ENCODE results near the gene CHAC1.

DNA sequence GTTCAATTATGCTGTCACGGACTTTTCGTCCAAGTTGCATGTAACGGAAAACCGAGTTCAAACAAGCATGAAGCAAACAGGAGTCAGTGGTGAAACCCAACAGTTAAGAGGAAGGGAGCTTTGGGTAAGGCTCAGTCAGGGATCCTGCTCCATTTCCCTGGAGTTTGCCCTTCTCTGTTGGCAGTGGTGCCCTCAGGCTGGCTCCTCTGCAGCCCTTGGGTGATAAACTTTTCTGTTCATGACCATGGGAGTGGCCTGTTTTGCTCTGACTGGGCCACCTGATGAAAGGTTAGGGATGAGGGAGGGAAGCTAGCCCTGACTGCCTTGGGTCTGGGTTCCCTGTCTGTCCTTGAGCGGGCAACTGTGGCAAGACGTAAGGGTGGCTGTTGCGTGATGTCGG is 16.1 kb downstream of the CHAC1 start:
- TF ChIP-seq CBX5 (CRISPR knock-in tag; IDR thresholded peaks at IDR 0.05; ENCODE audit: borderline replicate concordance) (no peak), MAFK (conservative IDR thresholded peaks at IDR 0.05 in 1 of 2, IDR thresholded peaks at IDR 0.05 in 1 of 2; ENCODE audit: low read length in 2 of 2) (no peak), RFX5 (IDR thresholded peaks at IDR 0.05; ENCODE audit: low read depth, low read length) (no peak), CAMTA2 (CRISPR knock-in tag; IDR thresholded peaks at IDR 0.05; ENCODE audit: borderline replicate concordance) (no peak), HDAC6 (IDR thresholded peaks at IDR 0.05; ENCODE audit: low read depth, low read length) (no peak), SMAD9 (CRISPR knock-in tag; IDR thresholded peaks at IDR 0.05) (no peak), ONECUT2 (CRISPR knock-in tag; IDR thresholded peaks at IDR 0.05) (no peak), ZNF678 (CRISPR knock-in tag; IDR thresholded peaks at IDR 0.05) (no peak), CREM (IDR thresholded peaks at IDR 0.05) (no peak), CREM (CRISPR knock-in tag; IDR thresholded peaks at IDR 0.05) (no peak), ELF1 (CRISPR knock-in tag; IDR thresholded peaks at IDR 0.05) (no peak), TARDBP (CRISPR knock-in tag; IDR thresholded peaks at IDR 0.05) (no peak), MED13 (CRISPR knock-in tag; IDR thresholded peaks at IDR 0.05) (no peak), GTF2F1 (IDR thresholded peaks at IDR 0.05; ENCODE audit: low read length) (no peak)
- TF ChIP-seq, protein P1, sequence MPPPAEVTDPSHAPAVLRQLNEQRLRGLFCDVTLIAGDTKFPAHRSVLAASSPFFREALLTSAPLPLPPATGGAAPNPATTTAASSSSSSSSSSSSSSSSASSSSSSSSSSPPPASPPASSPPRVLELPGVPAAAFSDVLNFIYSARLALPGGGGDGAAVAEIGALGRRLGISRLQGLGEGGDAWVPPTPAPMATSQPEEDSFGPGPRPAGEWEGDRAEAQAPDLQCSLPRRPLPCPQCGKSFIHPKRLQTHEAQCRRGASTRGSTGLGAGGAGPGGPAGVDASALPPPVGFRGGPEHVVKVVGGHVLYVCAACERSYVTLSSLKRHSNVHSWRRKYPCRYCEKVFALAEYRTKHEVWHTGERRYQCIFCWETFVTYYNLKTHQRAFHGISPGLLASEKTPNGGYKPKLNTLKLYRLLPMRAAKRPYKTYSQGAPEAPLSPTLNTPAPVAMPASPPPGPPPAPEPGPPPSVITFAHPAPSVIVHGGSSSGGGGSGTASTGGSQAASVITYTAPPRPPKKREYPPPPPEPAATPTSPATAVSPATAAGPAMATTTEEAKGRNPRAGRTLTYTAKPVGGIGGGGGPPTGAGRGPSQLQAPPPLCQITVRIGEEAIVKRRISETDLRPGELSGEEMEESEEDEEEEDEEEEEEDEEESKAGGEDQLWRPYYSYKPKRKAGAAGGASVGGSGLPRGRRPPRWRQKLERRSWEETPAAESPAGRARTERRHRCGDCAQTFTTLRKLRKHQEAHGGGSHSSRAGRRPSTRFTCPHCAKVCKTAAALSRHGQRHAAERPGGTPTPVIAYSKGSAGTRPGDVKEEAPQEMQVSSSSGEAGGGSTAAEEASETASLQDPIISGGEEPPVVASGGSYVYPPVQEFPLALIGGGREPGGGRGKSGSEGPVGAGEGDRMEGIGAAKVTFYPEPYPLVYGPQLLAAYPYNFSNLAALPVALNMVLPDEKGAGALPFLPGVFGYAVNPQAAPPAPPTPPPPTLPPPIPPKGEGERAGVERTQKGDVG (CRISPR knock-in tag; IDR thresholded peaks at IDR 0.05; ENCODE audit: borderline replicate concordance), result no peak
